ENCODE measurements around the gene GON4L. TPM values are rescaled to one million over a fixed set of nuclear protein-coding genes. Genes with fewer than 3 reads are reported as not detected.

GON4L gene
- total RNA-seq, 2 experiments from 2014 or later: 36.6 to 37.1 TPM

GRCh38 chr1:155864393-155864792 is 7.4 kb upstream of the GON4L start:
- no peaks in the 10 kb centered on the region for H3K36me3 Mint-ChIP-seq (ENCODE audit: low read depth)
- no peak overlapping the region for H3K27ac Mint-ChIP-seq
- DNase-seq: no peak
- intact Hi-C loops (cut with micrococcal nuclease): loop anchor here (5.0 kb wide), 1 partner anchor 602 kb away; the partner anchor contains the start of gene SCAMP3
- CTCF ChIA-PET: interaction anchor here (0.6 kb wide), 1 partner anchor 35 kb away, joined by 4 read pairs; no protein-coding TSS in a partner anchor
- H3K27me3 Mint-ChIP-seq (ENCODE audit: low read depth): peaks cover 23% of the 10 kb centered on the region
- H3K4me3 Mint-ChIP-seq: no peak overlapping the region
- no peaks in the 10 kb centered on the region for H3K9me3 Mint-ChIP-seq
- peaks cover 14% of the 10 kb centered on the region for H3K4me1 Mint-ChIP-seq (ENCODE audit: low read depth)

- CTCF ChIA-PET: interaction anchor here (0.6 to 2.4 kb wide), 2 partner anchors 21 to 32 kb away, joined by 3 to 6 read pairs; no protein-coding TSS in a partner anchor
- DNase-seq: no peak
- Mint-ChIP-seq H3K4me3 (no peak overlapping the region), H3K27me3 (ENCODE audit: low read depth) (peaks cover 24% of the 10 kb centered on the region), H3K9me3 (no peaks in the 10 kb centered on the region), H3K27ac (no peak overlapping the region), H3K4me1 (ENCODE audit: low read depth) (peaks cover 36% of the 10 kb centered on the region), H3K36me3 (ENCODE audit: low read depth) (peaks cover 2% of the 10 kb centered on the region)
- intact Hi-C loops (cut with micrococcal nuclease): loop anchor here (5.0 kb wide), 1 partner anchor 600 kb away; the partner anchor contains the start of gene SCAMP3
Measured at GRCh38 chr1:155861896-155862295, 4.9 kb upstream of the GON4L start.

GRCh38 chr1:155860970-155861510 is 4.0 kb upstream of the GON4L start:
- Mint-ChIP-seq H3K4me3 (peak overlapping the region; percentile 100), H3K9me3 (no peaks in the 10 kb centered on the region), H3K27ac (no peak overlapping the region), H3K4me1 (ENCODE audit: low read depth) (peaks cover 43% of the 10 kb centered on the region), H3K27me3 (ENCODE audit: low read depth) (peaks cover 24% of the 10 kb centered on the region), H3K36me3 (ENCODE audit: low read depth) (peaks cover 4% of the 10 kb centered on the region)
- CTCF ChIA-PET: interaction anchor here (2.4 kb wide), 1 partner anchor 22 kb away, joined by 6 read pairs; no protein-coding TSS in a partner anchor
- DNase-seq: no peak
- intact Hi-C loops (cut with micrococcal nuclease): loop anchor here (5.0 kb wide), 1 partner anchor 599 kb away; the partner anchor contains the start of gene SCAMP3

GRCh38 chr1:155859881-155860871 is 3.2 kb upstream of the GON4L start:
- H3K27me3 Mint-ChIP-seq (ENCODE audit: low read depth): peaks cover 24% of the 10 kb centered on the region
- CTCF ChIA-PET: interaction anchor here (0.6 to 1.6 kb wide), 3 partner anchors 12 to 273 kb away, joined by 3 to 4 read pairs (median 3); no protein-coding TSS in a partner anchor

GRCh38 chr1:155859234-155859829 is 2.3 kb upstream of the GON4L start, which contains the start of gene SYT11:
TSS of gene SYT11 (plus strand) at chr1:155859567. CDS start at chr1:155859762, 195 bp downstream.
- intact Hi-C loops (cut with micrococcal nuclease): loop anchor here (1.0 to 5.0 kb wide), 6 partner anchors 34 to 648 kb away; partner anchors contain the start of genes DAP3, KHDC4, LAMTOR2 and YY1AP1
- Mint-ChIP-seq H3K27me3 (ENCODE audit: low read depth) (peaks cover 24% of the 10 kb centered on the region), H3K9me3 (no peaks in the 10 kb centered on the region), H3K27ac (peak within 1 kb of the TSS; percentile 83), H3K36me3 (ENCODE audit: low read depth) (peaks cover 7% of the 10 kb centered on the region), H3K4me3 (peak within 1 kb of the TSS; percentile 100), H3K4me1 (ENCODE audit: low read depth) (peaks cover 53% of the 10 kb centered on the region)
- CTCF ChIA-PET: interaction anchor here (0.7 to 1.6 kb wide), 2 partner anchors 13 to 193 kb away, joined by 3 to 5 read pairs; no protein-coding TSS in a partner anchor
- peak; percentile 98 for DNase-seq

More at GRCh38 chr1:155859881-155860871, 3.2 kb upstream of the GON4L start:
- H3K27ac Mint-ChIP-seq: peak overlapping the region; percentile 61
- peak; percentile 66 for DNase-seq
- intact Hi-C loops (cut with micrococcal nuclease): loop anchor here (1.0 to 5.0 kb wide), 7 partner anchors 33 to 647 kb away; partner anchors contain the start of genes DAP3, KHDC4, LAMTOR2 and SCAMP3
- peak overlapping the region; percentile 100 for H3K4me3 Mint-ChIP-seq
- H3K9me3 Mint-ChIP-seq: no peaks in the 10 kb centered on the region
- peaks cover 4% of the 10 kb centered on the region for H3K36me3 Mint-ChIP-seq (ENCODE audit: low read depth)
- peaks cover 50% of the 10 kb centered on the region for H3K4me1 Mint-ChIP-seq (ENCODE audit: low read depth)

- peaks cover 24% of the 10 kb centered on the region for H3K27me3 Mint-ChIP-seq (ENCODE audit: low read depth)
- intact Hi-C loops (cut with micrococcal nuclease): loop anchor here (1.0 to 5.0 kb wide), 6 partner anchors 34 to 648 kb away; partner anchors contain the start of genes DAP3, KHDC4, LAMTOR2 and YY1AP1
- DNase-seq: peak; percentile 44
- H3K36me3 Mint-ChIP-seq (ENCODE audit: low read depth): peaks cover 7% of the 10 kb centered on the region
- peak overlapping the region; percentile 83 for H3K27ac Mint-ChIP-seq
- H3K9me3 Mint-ChIP-seq: no peaks in the 10 kb centered on the region
- CTCF ChIA-PET: interaction anchor here (0.7 kb wide), 1 partner anchor 194 kb away, joined by 5 read pairs; no protein-coding TSS in a partner anchor
- peak overlapping the region; percentile 100 for H3K4me3 Mint-ChIP-seq
- peaks cover 53% of the 10 kb centered on the region for H3K4me1 Mint-ChIP-seq (ENCODE audit: low read depth)
Measured at GRCh38 chr1:155858800-155859233, 1.8 kb upstream of the GON4L start.

GRCh38 chr1:155856257-155856974 is 598 bp downstream of the GON4L start:
- Mint-ChIP-seq H3K4me1 (ENCODE audit: low read depth) (peaks cover 69% of the 10 kb centered on the region), H3K9me3 (no peaks in the 10 kb centered on the region), H3K36me3 (ENCODE audit: low read depth) (peaks cover 21% of the 10 kb centered on the region), H3K4me3 (peak overlapping the region; percentile 100), H3K27me3 (ENCODE audit: low read depth) (peaks cover 15% of the 10 kb centered on the region), H3K27ac (peak overlapping the region; percentile 99)
- intact Hi-C loops (cut with micrococcal nuclease): loop anchor here (2.0 to 5.0 kb wide), 3 partner anchors 112 to 651 kb away; partner anchors contain the start of genes DAP3 and YY1AP1
- DNase-seq: no peak
- CTCF ChIA-PET: interaction anchor here (0.7 kb wide), 1 partner anchor 252 kb away, joined by 3 read pairs; no protein-coding TSS in a partner anchor

GRCh38 chr1:155850345-155850744 is 6.7 kb downstream of the GON4L start:
- intact Hi-C loops (cut with micrococcal nuclease): no loop called here
- Mint-ChIP-seq H3K27ac (peak overlapping the region; percentile 9), H3K36me3 (ENCODE audit: low read depth) (peaks cover 41% of the 10 kb centered on the region), H3K4me3 (no peak overlapping the region), H3K9me3 (no peaks in the 10 kb centered on the region), H3K27me3 (ENCODE audit: low read depth) (no peaks in the 10 kb centered on the region), H3K4me1 (ENCODE audit: low read depth) (peaks cover 56% of the 10 kb centered on the region)
- CTCF ChIA-PET: no interaction called here
- DNase-seq: no peak

- H3K27me3 Mint-ChIP-seq (ENCODE audit: low read depth): no peaks in the 10 kb centered on the region
- DNase-seq: peak; percentile 10
- H3K4me3 Mint-ChIP-seq: peak overlapping the region; percentile 40
- CTCF ChIA-PET: interaction anchor here (0.7 kb wide), 1 partner anchor 606 kb away, joined by 3 read pairs; no protein-coding TSS in a partner anchor
- H3K36me3 Mint-ChIP-seq (ENCODE audit: low read depth): peaks cover 34% of the 10 kb centered on the region
- intact Hi-C loops (cut with micrococcal nuclease): loop anchor here (1.0 kb wide), 1 partner anchor 9 kb away; the partner anchor contains the start of gene GON4L
- H3K9me3 Mint-ChIP-seq: no peaks in the 10 kb centered on the region
- peaks cover 57% of the 10 kb centered on the region for H3K4me1 Mint-ChIP-seq (ENCODE audit: low read depth)
- peak overlapping the region; percentile 76 for H3K27ac Mint-ChIP-seq
Measured at GRCh38 chr1:155847823-155848529, 9.0 kb downstream of the GON4L start.

- Mint-ChIP-seq H3K36me3 (ENCODE audit: low read depth) (peaks cover 20% of the 10 kb centered on the region), H3K27ac (no peak overlapping the region), H3K4me3 (no peak overlapping the region), H3K27me3 (ENCODE audit: low read depth) (no peaks in the 10 kb centered on the region), H3K9me3 (no peaks in the 10 kb centered on the region), H3K4me1 (ENCODE audit: low read depth) (peaks cover 36% of the 10 kb centered on the region)
- no peak for DNase-seq
- intact Hi-C loops (cut with micrococcal nuclease): no loop called here
- CTCF ChIA-PET: no interaction called here
Measured at GRCh38 chr1:155844860-155845421, 12.1 kb downstream of the GON4L start.
